PC-9 (cell line): ENCODE results near the gene MAPK8IP3. TPM values are rescaled to one million over a fixed set of nuclear protein-coding genes. Genes with fewer than 3 reads are reported as not detected.

Source experiments
- BruUV-seq: library from RNA; stranded (reverse); fragments of 400-500 nt; replicated peaks from 2 replicates; lab custom pipeline; 2021; lab: Mats Ljungman, UMichigan
- CTCF ChIA-PET: fragments of 300-600 bp; sonication (Branson Sonifier 250); formaldehyde crosslinking; loops from one replicate; lab custom pipeline; 2022; ENCODE audit warnings: antibody characterized with exemption; lab: Charles Lee
- POLR2A ChIA-PET: fragments of 300-600 bp; sonication (Branson Sonifier 250); formaldehyde crosslinking; loops from one replicate; lab custom pipeline; 2022; ENCODE audit warnings: antibody characterized with exemption; ENCODE audit not compliant: unreplicated experiment; lab: Charles Lee
- DNase-seq, 2 experiments: peaks; one replicate each; pipeline versions ENCODE4 v3.0.0 to v3.0.0-alpha.2; 2015 to 2022; ENCODE audit warnings: mixed read lengths in 1 of 2
- H2AFZ ChIP-seq: fragments of 200-600 bp; sonication (generic); 2 replicates; pipeline ENCODE4 v1.8.1; 2017; ENCODE audit warnings: antibody characterized with exemption
- H3F3A ChIP-seq: fragments of 200-600 bp; sonication (generic); 2 replicates; pipeline ENCODE4 v1.8.1; 2017; ENCODE audit warnings: antibody characterized with exemption, mild to moderate bottlenecking, low read depth; ENCODE audit not compliant: insufficient read depth
- H3K27ac ChIP-seq: fragments of 200-600 bp; sonication (generic); 2 replicates; pipeline ENCODE4 v1.6.1; 2016; ENCODE audit warnings: mixed run types
- H3K27me3 ChIP-seq: fragments of 200-600 bp; sonication (generic); 2 replicates; pipeline ENCODE4 v1.6.1; 2016; ENCODE audit warnings: low read depth, mixed run types; ENCODE audit not compliant: insufficient read depth
- H3K36me3 ChIP-seq: fragments of 200-600 bp; sonication (generic); 2 replicates; pipeline ENCODE4 v1.6.1; 2016; ENCODE audit warnings: low read depth, mixed run types
- H3K4me1 ChIP-seq: fragments of 200-600 bp; sonication (generic); replicated peaks from 2 replicates; pipeline ENCODE4 v1.6.1; 2016; ENCODE audit warnings: mixed run types; ENCODE audit not compliant: insufficient read depth
- H3K4me2 ChIP-seq: fragments of 200-600 bp; sonication (generic); 2 replicates; pipeline ENCODE4 v1.6.1; 2017; ENCODE audit warnings: mixed run types
- H3K4me3 ChIP-seq: fragments of 200-600 bp; sonication (generic); 2 replicates; pipeline ENCODE4 v1.6.1; 2016; ENCODE audit warnings: mixed run types
- H3K79me2 ChIP-seq: fragments of 200-600 bp; sonication (generic); 2 replicates; pipeline ENCODE4 v1.6.1; 2017; ENCODE audit warnings: low read depth, mixed run types
- H3K9me2 ChIP-seq: fragments of 200-600 bp; sonication (generic); 2 replicates; pipeline ENCODE4 v1.8.1; 2017; ENCODE audit warnings: mild to moderate bottlenecking; ENCODE audit not compliant: insufficient read depth
- H3K9me3 ChIP-seq: fragments of 200-600 bp; sonication (generic); 2 replicates; pipeline ENCODE4 v1.8.1; 2016; ENCODE audit warnings: low read depth; ENCODE audit not compliant: insufficient read depth
- H4K20me1 ChIP-seq: fragments of 200-600 bp; sonication (generic); 2 replicates; pipeline ENCODE4 v1.8.1; 2017; ENCODE audit not compliant: insufficient read depth
- EZH2 ChIP-seq: fragments of 200-600 bp; sonication (generic); IDR thresholded peaks from 2 replicates; pipeline ENCODE4 v1.8.0; 2017; ENCODE audit warnings: antibody characterized with exemption, low read depth
- intact Hi-C: fragments of 100-400 bp; cut with micrococcal nuclease; formaldehyde crosslinking; loops from one replicate; pipeline ENCODE4 v1.10.0; 2022; ENCODE audit not compliant: unreplicated experiment
- total RNA-seq: library from RNA; stranded (reverse); gene quantifications from 2 replicates; pipeline ENCODE4 v1.2.3, GENCODE V29; 2021
- TF ChIP-seq, protein P1 (sequence below): fragments of 200-600 bp; sonication (generic); conservative IDR thresholded peaks from 2 replicates; pipeline ENCODE4 v1.6.1; 2017; ENCODE audit warnings: mixed run types, antibody characterized with exemption, mild to moderate bottlenecking, moderate library complexity

The MAPK8IP3 gene
- total RNA-seq, 1 experiment from 2014 or later: 125 TPM

DNA sequence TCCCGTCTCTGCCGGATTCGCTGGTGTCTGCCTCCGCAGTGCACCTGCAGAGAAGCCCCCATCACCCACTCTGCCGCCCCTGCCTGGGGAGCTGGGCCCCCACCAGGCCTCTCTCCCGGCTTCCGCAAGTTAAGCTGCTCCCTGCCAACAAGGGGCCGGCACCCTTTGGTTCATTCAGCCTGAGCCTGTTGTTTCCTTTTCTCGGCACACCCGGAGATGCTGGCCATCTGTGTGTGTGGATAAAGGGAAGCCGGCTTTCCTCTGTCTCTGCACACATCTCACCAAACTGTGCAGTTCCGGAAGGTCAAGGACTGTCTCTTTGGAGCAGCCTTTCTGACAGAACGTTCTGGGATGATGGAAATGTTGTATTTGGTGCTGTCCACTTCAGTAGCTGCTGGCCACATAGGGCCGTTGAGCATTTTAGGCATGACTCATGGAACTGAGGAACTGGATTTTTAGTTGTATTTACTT, 6.8 kb downstream of the MAPK8IP3 start:
- no peaks in the 10 kb centered on the region for H3K36me3 ChIP-seq
- ChIA-PET CTCF (no interaction called here), POLR2A (no interaction called here)
- BruUV-seq: no TSS peak
- H3K4me2 ChIP-seq: no peak overlapping the region
- no peaks in the 10 kb centered on the region for H3K9me2 ChIP-seq
- no peak overlapping the region for H2AFZ ChIP-seq
- H3K4me1 ChIP-seq: peaks cover 1% of the 10 kb centered on the region
- no peaks in the 10 kb centered on the region for H3K9me3 ChIP-seq
- H3K4me3 ChIP-seq: no peak overlapping the region
- no peak for DNase-seq
- H3K27ac ChIP-seq: no peak overlapping the region
- no peaks in the 10 kb centered on the region for H3K27me3 ChIP-seq
- H3K79me2 ChIP-seq: peaks cover 62% of the 10 kb centered on the region
- TF ChIP-seq, protein P1, sequence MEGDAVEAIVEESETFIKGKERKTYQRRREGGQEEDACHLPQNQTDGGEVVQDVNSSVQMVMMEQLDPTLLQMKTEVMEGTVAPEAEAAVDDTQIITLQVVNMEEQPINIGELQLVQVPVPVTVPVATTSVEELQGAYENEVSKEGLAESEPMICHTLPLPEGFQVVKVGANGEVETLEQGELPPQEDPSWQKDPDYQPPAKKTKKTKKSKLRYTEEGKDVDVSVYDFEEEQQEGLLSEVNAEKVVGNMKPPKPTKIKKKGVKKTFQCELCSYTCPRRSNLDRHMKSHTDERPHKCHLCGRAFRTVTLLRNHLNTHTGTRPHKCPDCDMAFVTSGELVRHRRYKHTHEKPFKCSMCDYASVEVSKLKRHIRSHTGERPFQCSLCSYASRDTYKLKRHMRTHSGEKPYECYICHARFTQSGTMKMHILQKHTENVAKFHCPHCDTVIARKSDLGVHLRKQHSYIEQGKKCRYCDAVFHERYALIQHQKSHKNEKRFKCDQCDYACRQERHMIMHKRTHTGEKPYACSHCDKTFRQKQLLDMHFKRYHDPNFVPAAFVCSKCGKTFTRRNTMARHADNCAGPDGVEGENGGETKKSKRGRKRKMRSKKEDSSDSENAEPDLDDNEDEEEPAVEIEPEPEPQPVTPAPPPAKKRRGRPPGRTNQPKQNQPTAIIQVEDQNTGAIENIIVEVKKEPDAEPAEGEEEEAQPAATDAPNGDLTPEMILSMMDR: no peak
- no peaks in the 10 kb centered on the region for H3F3A ChIP-seq
- H4K20me1 ChIP-seq: peaks cover 4% of the 10 kb centered on the region; the same call in 1 of the 2 replicates
- intact Hi-C loops: no loop called here

DNA sequence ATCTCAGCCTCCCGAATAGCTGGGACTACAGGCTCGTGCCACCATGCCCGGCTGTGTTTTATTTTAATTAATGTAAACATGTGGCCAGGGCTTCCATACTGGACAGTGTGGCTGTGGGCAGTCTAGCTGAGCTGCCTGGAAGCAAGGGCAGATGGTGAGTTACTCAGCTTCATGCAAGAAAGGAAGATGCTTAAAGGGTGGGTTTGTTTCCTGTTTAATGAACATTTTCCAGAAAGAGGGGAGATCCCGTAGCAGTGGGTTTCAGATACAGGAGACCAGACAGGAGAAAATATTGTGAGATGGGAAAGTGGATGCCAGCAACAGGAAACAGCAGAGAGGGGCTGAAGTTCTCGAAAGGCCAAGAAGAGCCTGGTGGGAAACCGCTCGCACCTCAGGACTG, 7.3 kb downstream of the MAPK8IP3 start:
- DNase-seq: no peak
- POLR2A ChIA-PET: no interaction called here
- no TSS peak for BruUV-seq
- Histone ChIP-seq H2AFZ (no peak overlapping the region), H3K27me3 (no peaks in the 10 kb centered on the region), H4K20me1 (0 out of 2 replicates have a peak, but pooled peaks cover 3% of the 10 kb centered on the region), H3K4me1 (no peaks in the 10 kb centered on the region), H3K9me2 (no peaks in the 10 kb centered on the region), H3K4me2 (no peak overlapping the region), H3K4me3 (no peak overlapping the region), H3K9me3 (no peaks in the 10 kb centered on the region), H3K79me2 (peaks cover 57% of the 10 kb centered on the region), H3K36me3 (no peaks in the 10 kb centered on the region), H3F3A (no peaks in the 10 kb centered on the region), H3K27ac (no peak overlapping the region)
- TF ChIP-seq, protein P1: no peak
- no peak for TF ChIP-seq EZH2
- intact Hi-C loops: no loop called here
- CTCF ChIA-PET: no interaction called here

DNA sequence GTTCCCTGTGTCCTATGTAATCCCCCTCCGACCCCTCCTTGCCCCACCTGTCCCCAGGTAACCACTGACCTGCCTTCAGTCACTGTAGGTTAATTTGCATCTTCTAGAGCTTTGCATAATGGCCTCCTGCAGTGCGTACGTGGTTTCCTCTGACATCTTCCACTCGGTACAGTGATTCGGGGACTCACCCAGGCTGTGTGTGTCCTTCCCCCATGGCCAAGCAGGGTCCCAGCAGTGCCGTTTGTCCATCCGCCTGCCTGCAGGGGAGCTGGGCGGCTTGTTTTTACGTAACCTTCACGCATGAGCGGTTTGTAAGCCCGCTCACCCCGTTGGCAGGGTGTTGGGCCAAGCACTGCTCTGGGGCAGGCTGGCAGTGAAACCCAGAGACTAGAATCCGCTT, 7.9 kb downstream of the MAPK8IP3 start:
- no peak for DNase-seq
- BruUV-seq: no TSS peak
- no peak overlapping the region for H2AFZ ChIP-seq
- no peak overlapping the region for H3K4me2 ChIP-seq
- peaks cover 4% of the 10 kb centered on the region for H3K4me1 ChIP-seq
- H3K79me2 ChIP-seq: peaks cover 51% of the 10 kb centered on the region
- TF ChIP-seq, protein P1: no peak
- TF ChIP-seq EZH2: no peak
- H4K20me1 ChIP-seq: 0 out of 2 replicates have a peak, but pooled peaks cover 3% of the 10 kb centered on the region
- no peak overlapping the region for H3K27ac ChIP-seq
- POLR2A ChIA-PET: no interaction called here
- intact Hi-C loops: no loop called here
- H3K36me3 ChIP-seq: no peaks in the 10 kb centered on the region
- H3K9me3 ChIP-seq: no peaks in the 10 kb centered on the region
- CTCF ChIA-PET: no interaction called here
- no peaks in the 10 kb centered on the region for H3K27me3 ChIP-seq
- peaks cover 2% of the 10 kb centered on the region; the same call in 1 of the 2 replicates for H3F3A ChIP-seq
- no peak overlapping the region for H3K4me3 ChIP-seq
- no peaks in the 10 kb centered on the region for H3K9me2 ChIP-seq
